Endothelial cell (in vitro differentiated cells): Measurements from ENCODE around the gene ITCH. TPM values are rescaled to one million over a fixed set of nuclear protein-coding genes. Genes with fewer than 3 reads are reported as not detected.

Experiments used
- DNase-seq: peaks from one replicate; pipeline ENCODE4 v3.0.0; 2021; ENCODE audit warnings: low spot score
- H3K27ac Mint-ChIP-seq: one replicate; pipeline ENCODE4 v1.8.0; 2021; ENCODE audit warnings: mixed read lengths, inconsistent platforms; ENCODE audit not compliant: unreplicated experiment
- H3K27me3 Mint-ChIP-seq: one replicate; pipeline ENCODE4 v1.8.0; 2021; ENCODE audit warnings: mild to moderate bottlenecking, moderate library complexity, mixed read lengths, inconsistent platforms; ENCODE audit not compliant: unreplicated experiment
- H3K36me3 Mint-ChIP-seq: one replicate; pipeline ENCODE4 v1.8.0; 2021; ENCODE audit warnings: mild to moderate bottlenecking, low read depth, mixed read lengths, inconsistent platforms; ENCODE audit not compliant: unreplicated experiment
- H3K4me1 Mint-ChIP-seq: one replicate; pipeline ENCODE4 v1.8.0; 2021; ENCODE audit warnings: mild to moderate bottlenecking, mixed read lengths, inconsistent platforms; ENCODE audit not compliant: unreplicated experiment
- H3K4me3 Mint-ChIP-seq: one replicate; pipeline ENCODE4 v1.8.0; 2021; ENCODE audit warnings: mild to moderate bottlenecking, mixed read lengths, inconsistent platforms; ENCODE audit not compliant: unreplicated experiment
- H3K9me3 Mint-ChIP-seq: one replicate; pipeline ENCODE4 v1.8.0; 2021; ENCODE audit warnings: mixed read lengths, inconsistent platforms; ENCODE audit not compliant: unreplicated experiment
- CTCF ChIP-seq: fragments of 200-600 bp; sonication (generic); IDR thresholded peaks from one replicate; pipeline ENCODE4 v1.5.0; 2021; ENCODE audit warnings: antibody characterized with exemption; ENCODE audit not compliant: unreplicated experiment
- total RNA-seq: library from RNA; stranded (reverse); fragmentation: NEBNext Ultra II Directional; extraction: Animal tissue kit (Norgen Biotek cat#: 25700); gene quantifications from one replicate; pipeline ENCODE4 v1.2.1, GENCODE V29; 2021; ENCODE audit not compliant: unreplicated experiment

Gene ITCH
- total RNA-seq, 1 donor from 2014 or later: 46.8 TPM

DNA sequence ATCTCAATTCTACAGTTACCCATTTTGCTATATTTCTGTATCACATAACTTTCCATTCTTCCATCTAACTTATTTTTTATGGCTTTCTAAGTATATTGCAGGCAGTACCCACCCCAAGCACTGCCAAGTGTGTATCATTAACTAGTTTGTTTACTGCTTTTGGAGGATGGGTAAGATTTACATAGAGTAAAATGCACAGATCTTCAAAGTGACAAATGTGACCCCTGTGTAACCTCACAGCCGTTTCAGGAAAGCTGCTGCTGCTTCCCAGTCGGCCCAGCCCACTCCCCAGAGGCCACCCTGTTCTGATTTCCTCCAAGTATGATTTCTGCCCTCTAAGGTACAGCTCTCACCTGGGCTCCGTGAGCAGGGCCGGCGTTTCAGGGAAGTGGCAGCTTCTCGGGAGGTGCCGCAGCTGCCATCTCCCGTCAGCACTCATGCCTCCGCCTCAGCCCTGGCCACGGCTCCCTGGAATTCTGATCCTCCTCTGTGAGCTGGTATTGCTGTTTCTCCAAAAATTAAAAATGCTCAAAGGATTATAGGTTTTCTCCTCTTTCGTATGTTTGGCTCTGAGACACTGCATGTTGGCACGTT lies 180.5 kb downstream of the ITCH start:
- Mint-ChIP-seq H3K36me3 (peaks cover 14% of the 10 kb centered on the region), H3K9me3 (no peaks in the 10 kb centered on the region), H3K27ac (no peak overlapping the region), H3K4me1 (peaks cover 15% of the 10 kb centered on the region), H3K27me3 (peaks cover 5% of the 10 kb centered on the region), H3K4me3 (no peak overlapping the region)
- no peak for DNase-seq
- TF ChIP-seq CTCF: no peak

GRCh38 chr20:34544109-34544796 lies 181.2 kb downstream of the ITCH start:
- DNase-seq: no peak
- Mint-ChIP-seq H3K27ac (no peak overlapping the region), H3K27me3 (peaks cover 5% of the 10 kb centered on the region), H3K4me3 (no peak overlapping the region), H3K9me3 (no peaks in the 10 kb centered on the region), H3K36me3 (peaks cover 14% of the 10 kb centered on the region), H3K4me1 (peaks cover 15% of the 10 kb centered on the region)
- no peak for TF ChIP-seq CTCF

GRCh38 chr20:34546751-34547181 lies 183.7 kb downstream of the ITCH start:
- H3K27me3 Mint-ChIP-seq: peaks cover 5% of the 10 kb centered on the region
- no peak overlapping the region for H3K4me3 Mint-ChIP-seq
- no peak for TF ChIP-seq CTCF
- H3K9me3 Mint-ChIP-seq: no peaks in the 10 kb centered on the region
- no peak for DNase-seq
- H3K36me3 Mint-ChIP-seq: no peaks in the 10 kb centered on the region
- H3K27ac Mint-ChIP-seq: no peak overlapping the region
- H3K4me1 Mint-ChIP-seq: peaks cover 2% of the 10 kb centered on the region

DNA sequence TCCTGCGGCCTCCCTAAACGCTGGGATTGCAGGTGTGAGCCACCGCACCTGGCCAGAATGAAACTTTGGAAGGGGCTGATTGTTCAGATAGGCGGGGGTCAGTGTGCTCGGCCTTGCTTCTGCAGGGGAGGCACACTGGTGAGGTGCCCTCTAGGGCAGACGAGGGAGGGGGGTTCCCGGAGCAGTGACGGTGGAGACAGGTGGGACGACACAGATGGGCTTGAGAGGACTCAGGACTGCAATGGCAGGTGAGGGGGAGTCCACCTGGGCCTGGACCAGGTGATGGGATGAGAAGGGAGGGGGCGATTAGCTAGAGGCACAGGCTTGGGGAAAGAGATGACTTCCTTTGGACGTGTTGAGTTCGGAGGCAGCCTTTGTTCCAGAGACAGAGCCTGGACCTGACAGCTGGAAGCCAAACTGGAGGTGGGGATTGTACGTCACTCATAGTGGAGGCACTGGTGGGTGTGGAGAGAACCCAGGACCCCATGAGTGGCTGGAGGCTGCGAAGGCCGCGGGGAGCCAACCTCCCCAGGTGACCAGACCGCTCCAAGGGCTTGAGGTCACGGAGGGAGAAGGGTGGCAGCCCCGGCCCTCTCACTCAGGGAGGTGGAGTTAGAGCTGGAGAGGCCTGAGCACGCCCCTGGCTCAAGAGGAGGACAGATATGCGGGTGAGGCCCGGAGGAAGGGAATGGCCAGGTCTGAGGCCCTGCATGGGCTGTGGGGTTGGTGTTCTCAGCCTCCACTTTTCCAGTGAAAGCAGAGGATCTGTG lies 185.0 kb downstream of the ITCH start:
- H3K27me3 Mint-ChIP-seq: peaks cover 5% of the 10 kb centered on the region
- H3K27ac Mint-ChIP-seq: peak overlapping the region; percentile 36
- TF ChIP-seq CTCF: no peak
- DNase-seq: no peak
- peaks cover 2% of the 10 kb centered on the region for H3K4me1 Mint-ChIP-seq
- H3K36me3 Mint-ChIP-seq: no peaks in the 10 kb centered on the region
- H3K4me3 Mint-ChIP-seq: no peak overlapping the region
- H3K9me3 Mint-ChIP-seq: no peaks in the 10 kb centered on the region
